Ramos (cell line): ENCODE data around the gene TYW1B.
"Not testable (repeated sequence)": the region's sequence is repeated elsewhere in the genome, so short reads cannot be mapped to it uniquely, and the experiment has no call there.

ENCODE experiments used
- in situ Hi-C: fragments of 300-500 bp; cut with MboI; formaldehyde crosslinking; loops from one replicate; pipeline ENCODE4 v1.14.3; 2022; ENCODE audit warnings: low sequenced_read_pairs; ENCODE audit not compliant: unreplicated experiment

TYW1B gene

DNA sequence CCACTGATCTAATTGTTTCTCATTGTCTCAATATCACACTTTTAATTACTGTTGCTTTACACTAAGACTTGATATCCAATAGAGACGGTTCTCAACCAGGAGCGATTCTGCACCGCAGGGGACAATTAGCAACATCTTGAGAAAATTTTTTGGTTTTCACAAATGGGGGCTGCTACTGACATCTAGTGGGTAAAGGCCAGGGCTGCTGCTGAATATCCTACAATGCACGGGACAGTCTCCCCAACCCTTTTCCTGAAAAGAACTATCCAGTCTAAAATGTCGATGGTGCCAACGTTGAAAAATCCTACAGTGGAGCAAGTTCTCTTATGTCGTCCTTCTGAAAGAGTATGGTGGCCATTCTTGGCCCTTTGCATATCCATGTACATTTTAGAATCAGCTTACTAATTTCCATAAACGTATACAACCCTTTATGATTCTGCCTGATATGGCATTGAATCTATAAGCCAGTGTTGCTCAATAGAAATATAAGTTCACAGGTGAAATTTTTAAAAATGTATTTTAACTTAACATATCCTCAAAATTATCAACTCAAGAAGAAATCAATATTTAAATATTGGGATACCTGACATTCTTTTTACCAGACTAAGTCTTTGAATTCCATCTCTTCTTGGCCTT lies 192.6 kb downstream of the TYW1B start:
- in situ Hi-C loops, result not testable (repeated sequence)

DNA sequence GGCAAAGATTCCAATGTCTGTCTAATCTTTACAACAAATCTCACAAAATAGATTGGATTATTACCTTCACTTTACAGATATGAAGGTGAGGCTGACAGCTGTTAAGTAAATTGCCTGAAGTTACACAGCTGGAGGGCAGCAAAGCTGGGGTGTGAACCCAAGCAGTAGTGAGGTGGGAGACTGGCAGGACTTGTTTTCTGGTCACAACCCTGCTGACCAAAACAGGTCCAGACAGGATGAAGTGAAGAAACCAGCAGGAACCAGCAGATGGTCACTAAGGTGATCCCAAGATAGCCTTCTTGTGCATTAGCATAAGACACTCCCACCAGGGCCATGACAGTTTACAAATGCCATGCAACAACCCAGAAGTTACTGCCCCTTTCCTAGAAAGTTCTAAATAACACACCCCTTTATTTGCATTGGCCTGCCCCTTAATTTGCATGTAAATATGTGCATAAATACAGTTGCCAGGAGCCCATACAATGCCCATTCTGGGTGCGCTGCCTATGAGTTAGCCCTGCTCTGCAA lies 195.2 kb downstream of the TYW1B start:
- in situ Hi-C loops, result not testable (repeated sequence)

GRCh38 chr7:72628375-72628774 lies 199.6 kb downstream of the TYW1B start:
- in situ Hi-C loops, result not testable (repeated sequence)

- in situ Hi-C loops, result not testable (repeated sequence)
Observed at GRCh38 chr7:72626428-72627011, 201.5 kb downstream of the TYW1B start.

GRCh38 chr7:72625721-72626423 lies 202.1 kb downstream of the TYW1B start:
- in situ Hi-C loops, result not testable (repeated sequence)

GRCh38 chr7:72622532-72622931 lies 205.5 kb downstream of the TYW1B start:
- in situ Hi-C loops, result no loop called here

DNA sequence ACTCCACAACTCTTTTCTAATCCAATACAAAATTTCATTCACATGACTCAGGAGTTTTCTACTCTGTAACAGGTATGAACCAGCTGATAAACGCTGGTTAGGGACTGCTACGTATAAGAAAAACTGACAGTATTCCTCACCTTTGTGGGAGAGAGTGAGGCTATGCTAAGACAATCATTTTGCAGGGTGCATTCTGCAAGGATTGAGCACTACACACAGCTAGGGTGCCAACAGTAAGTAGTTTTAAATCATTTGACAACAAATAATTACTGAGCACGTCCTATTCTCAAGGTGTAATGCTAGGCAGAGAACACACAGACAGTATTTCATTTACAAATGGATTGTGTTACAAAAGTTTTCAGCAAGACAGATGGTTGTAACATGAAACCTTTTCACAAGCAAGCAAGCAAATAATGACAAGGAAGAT lies 206.2 kb downstream of the TYW1B start:
- in situ Hi-C loops, result not testable (repeated sequence)

DNA sequence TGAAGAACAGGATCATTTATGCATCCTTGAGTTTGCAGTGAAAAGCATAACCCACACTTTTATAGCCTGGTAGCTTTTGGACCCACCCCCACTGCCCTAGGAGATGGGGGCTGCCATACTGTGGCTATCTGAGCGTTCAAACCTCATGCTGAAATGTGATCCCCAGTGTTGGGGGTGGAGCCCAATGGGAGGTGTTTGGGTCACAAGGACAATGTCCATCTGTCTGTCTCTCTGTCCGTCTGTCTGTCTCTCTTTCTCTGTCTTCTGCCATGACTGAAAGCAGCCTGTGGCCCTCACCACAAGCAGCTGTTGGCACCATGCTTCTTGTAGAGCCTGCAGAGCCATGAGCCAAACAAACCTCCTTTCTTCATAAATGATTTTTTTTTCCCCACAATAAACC lies 207.1 kb downstream of the TYW1B start:
- in situ Hi-C loops, result not testable (repeated sequence)

DNA sequence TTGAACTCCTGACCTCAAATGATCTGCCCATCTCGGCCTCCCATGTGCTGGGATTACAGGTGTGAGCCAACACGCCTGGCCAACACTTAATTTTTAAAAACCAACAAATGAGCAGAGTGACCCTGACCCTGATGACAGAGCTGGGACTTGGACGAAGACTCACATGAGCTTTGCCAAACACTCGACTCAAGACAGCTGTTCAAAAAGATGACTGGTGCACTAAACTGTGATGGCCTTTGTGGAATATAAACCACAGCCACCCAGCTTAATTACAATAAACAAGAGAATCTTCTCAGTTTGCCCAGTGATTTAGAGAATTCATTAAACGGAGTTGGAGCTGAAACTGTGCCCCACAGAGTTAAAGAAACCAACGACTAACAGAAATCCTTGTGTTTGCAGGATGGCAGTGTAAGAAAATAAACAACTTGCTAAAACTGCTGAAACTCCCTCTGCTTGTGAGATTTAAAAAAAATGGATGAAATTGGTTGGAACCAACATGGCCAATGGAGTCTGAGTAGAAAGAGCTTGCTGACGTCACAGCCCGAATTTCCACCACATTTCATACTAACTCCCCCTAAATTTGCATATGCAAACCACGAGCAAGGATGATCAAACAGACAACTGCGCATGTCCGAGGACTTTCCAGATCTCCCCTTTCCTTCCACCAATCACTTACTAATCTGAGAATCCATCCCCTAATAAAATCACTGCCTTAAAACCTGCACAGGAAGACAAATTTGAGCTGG lies 209.4 kb downstream of the TYW1B start:
- in situ Hi-C loops, result not testable (repeated sequence)

DNA sequence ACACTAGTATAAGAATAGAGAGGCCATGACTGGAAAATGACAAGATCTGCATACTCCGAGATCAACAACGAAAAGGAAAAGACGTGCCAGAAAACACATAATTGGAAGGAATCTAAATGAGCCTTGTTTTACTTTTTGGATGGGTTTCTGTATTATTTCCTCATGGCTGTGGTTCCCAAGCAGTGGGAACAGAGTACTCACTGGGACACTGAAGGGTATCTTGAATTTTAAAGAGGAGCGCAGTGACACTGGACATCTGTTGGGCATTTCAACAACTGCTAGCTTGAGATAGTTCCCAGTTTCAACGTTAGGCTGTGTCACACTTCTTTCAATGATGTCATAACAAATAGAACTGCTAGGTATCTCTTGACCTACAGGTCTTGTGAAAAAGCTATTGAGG lies 218.2 kb downstream of the TYW1B start:
- in situ Hi-C loops, result not testable (repeated sequence)

GRCh38 chr7:72607988-72608387 lies 220.0 kb downstream of the TYW1B start:
- in situ Hi-C loops, result not testable (repeated sequence)

- in situ Hi-C loops, result not testable (repeated sequence)
Observed at GRCh38 chr7:72605863-72606431, 222.1 kb downstream of the TYW1B start.

DNA sequence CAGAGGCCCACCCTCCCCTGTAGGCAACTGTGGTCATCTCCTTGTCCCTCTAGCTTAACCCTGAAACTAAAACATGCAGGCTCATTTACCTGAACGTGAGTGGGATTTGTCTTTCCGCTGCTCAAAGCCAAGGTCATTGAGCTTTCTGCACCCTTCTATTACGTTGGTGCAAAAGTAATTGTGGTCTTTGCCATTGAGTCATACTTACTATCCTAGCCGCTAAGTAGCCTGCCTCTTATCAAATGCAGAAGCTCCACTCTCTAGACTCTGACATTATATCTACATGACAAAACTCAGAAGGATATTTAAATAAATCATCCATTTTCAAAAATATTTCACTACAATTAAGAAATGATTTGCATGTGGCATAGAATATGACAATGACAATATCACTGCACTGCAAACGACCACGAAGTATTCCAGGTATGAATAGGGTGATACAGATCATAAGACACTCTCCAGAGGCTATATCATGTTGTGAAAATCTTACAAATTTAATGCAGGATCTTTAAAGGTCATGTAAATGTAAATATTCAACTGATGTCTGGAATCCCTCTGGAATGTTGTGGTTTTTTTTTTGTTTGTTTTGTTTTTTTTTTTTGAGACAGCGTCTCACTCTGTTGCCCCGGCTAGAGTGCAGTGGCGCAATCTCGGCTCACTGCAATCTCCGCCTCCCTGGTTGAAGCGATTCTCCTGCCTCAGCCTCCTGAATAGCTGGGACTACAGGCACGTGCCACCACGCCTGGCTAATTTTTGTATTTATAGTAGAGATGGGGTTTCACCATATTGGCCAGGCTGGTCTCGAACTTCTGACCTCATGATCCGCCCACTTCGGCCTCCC lies 223.0 kb downstream of the TYW1B start:
- in situ Hi-C loops, result not testable (repeated sequence)

DNA sequence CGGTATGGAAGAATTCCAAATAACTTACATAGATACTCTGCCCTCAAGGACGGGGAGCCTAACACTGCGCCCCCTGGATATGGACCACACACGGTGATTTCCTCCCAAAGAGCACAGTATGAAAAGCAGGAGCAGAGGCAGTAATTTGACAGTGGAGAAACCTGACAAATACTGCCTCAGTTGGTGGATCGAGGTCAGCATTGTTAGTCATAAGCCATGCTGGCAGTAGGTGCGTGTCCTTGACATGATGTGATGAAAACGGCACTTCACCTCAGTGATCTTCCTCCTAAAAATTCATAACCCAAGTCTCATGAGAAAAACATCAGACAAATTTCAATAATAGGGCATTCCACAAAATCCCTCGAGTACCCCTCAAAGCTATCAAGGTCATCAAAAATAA lies 224.5 kb downstream of the TYW1B start:
- in situ Hi-C loops, result not testable (repeated sequence)

DNA sequence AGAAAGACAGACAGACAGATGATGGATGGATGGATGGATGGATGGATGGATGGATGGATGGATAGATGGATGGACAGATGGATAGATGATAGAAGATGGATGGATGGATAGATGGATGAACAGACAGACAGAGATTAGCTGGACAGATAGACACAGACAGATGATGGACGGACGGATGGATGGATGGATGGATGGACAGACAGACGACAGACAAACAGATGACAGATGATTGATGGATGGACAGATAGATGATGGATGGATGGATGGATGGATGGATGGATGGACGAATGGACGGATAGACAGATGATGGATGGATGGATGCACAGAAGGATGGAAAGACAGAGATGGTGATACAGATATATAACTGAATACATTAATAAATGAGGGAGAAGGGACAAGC lies 224.9 kb downstream of the TYW1B start:
- in situ Hi-C loops, result no loop called here

DNA sequence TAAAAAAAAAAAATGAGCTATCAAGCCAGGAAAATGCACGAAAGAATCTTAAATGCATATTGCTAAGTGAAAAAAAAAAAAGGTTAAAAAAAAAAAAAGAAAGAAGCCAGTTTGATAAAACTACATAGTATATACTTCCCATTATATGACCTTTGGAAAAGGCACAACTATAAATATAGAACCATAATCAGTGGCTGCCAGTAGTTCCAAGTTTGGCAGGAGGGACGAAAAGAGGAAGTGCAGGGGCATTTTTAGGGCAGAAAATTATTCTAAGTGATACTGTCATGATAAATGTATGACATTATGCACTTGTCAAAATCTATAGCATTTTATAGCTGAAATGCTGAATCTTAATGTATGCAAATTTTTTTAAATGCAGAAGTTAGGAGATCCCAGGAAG lies 226.3 kb downstream of the TYW1B start:
- in situ Hi-C loops, result not testable (repeated sequence)

- in situ Hi-C loops, result not testable (repeated sequence)
Observed at GRCh38 chr7:72590023-72590422, 238.0 kb downstream of the TYW1B start.

- in situ Hi-C loops, result not testable (repeated sequence)
Observed at GRCh38 chr7:72587267-72587666, 240.7 kb downstream of the TYW1B start.

GRCh38 chr7:72584576-72584975 lies 243.4 kb downstream of the TYW1B start:
- in situ Hi-C loops, result not testable (repeated sequence)
